ENCODE data around the gene CHST7.

GRCh38 chrX:46579250-46579649 lies 5.7 kb downstream of the CHST7 start:
- TF ChIP-seq CTCF (IDR thresholded peaks at IDR 0.05), result no peak
- TF ChIP-seq POLR2A (IDR thresholded peaks at IDR 0.05), result no peak
